H1 (cell line): ENCODE measurements around the gene LRRC8D. TPM values are rescaled to one million over a fixed set of nuclear protein-coding genes. Genes with fewer than 3 reads are reported as not detected.

Experiments
- CHD1 ChIP-seq: IDR thresholded peaks from 2 replicates; pipeline ENCODE4 v1.6.1; 2012; ENCODE audit warnings: low read depth, low read length, improper control_type of control experiment
- KDM1A ChIP-seq: fragments of 200-600, 300-600 bp; sonication (generic); IDR thresholded peaks from 2 replicates; pipeline ENCODE4 v1.7.1; 2016; ENCODE audit warnings: mild to moderate bottlenecking, low read length, borderline replicate concordance
- polyA plus RNA-seq, 7 experiments: library from polyadenylated mRNA; depleted of rRNA in 3 of 7; stranded (reverse) in 5 of 7; unstranded in 2 of 7; fragments of >200 nt in 5 of 7; fragments of 200-250 nt in 2 of 7; gene quantifications; 1 replicate in 5 of 7; 2 replicates in 1 of 7; 4 replicates in 1 of 7; pipeline versions ENCODE4 v1.2.1 to v1.2.3, GENCODE V29; 2011 to 2013; ENCODE audit warnings: missing spikeins in 2 of 7, mixed read lengths in 2 of 7
- total RNA-seq: library from RNA; stranded (reverse); fragmentation: NEBNext Ultra II Directional; extraction: Animal tissue kit (Norgen Biotek cat#: 25700); gene quantifications from 2 replicates; pipeline ENCODE4 v1.2.1, GENCODE V29; 2021
- TF ChIP-seq, protein P1 (sequence below): IDR thresholded peaks from 2 replicates; pipeline ENCODE4 v1.6.1; 2011; ENCODE audit warnings: low read depth, mild to moderate bottlenecking, low read length; ENCODE audit not compliant: insufficient read depth

Gene LRRC8D
- total and polyA plus RNA-seq, 2 of the 8 experiments (the other 6 are each of a cell fraction or from before 2014, with no cell fraction given) = 42.0 to 58.5 TPM

DNA sequence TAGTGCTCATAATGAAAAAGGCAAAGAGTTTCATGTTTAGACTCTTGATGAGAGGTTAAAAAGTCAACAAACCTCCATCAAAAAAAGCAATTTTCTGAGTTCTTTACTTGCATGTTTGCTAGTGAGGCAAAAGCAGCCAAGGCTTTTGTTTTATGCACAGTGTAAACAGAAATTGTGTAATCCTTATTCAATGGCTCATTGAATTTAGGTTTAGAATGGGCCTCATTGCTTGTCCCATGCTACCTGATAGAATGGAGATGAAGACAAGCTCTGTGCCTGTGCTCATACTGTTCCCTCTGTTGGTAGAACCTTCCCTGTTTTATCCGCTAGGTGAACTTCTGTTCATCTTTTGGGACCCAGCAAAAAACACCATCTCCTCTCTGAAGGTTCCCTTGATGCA lies 10.0 kb upstream of the LRRC8D start (continued):
- TF ChIP-seq CHD1 (no peak), KDM1A (no peak)
- TF ChIP-seq, protein P1, sequence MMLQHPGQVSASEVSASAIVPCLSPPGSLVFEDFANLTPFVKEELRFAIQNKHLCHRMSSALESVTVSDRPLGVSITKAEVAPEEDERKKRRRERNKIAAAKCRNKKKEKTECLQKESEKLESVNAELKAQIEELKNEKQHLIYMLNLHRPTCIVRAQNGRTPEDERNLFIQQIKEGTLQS = no peak
